WERI-Rb-1 (cell line): ENCODE data around the gene SERPINA5.

ENCODE experiments used
- DNase-seq: peaks from one replicate; pipeline ENCODE4 v3.0.0-alpha.2; 2020
- H3K27ac ChIP-seq: fragments of 250-450 bp; sonication (Bioruptor Pico); 2 replicates; pipeline ENCODE4 v1.5.1; 2020; ENCODE audit warnings: mild to moderate bottlenecking, moderate library complexity
- H3K27me3 ChIP-seq: fragments of 250-450 bp; sonication (Bioruptor Pico); 2 replicates; pipeline ENCODE4 v1.5.1; 2021; ENCODE audit warnings: mild to moderate bottlenecking, low read depth, moderate library complexity; ENCODE audit not compliant: insufficient read depth, severe bottlenecking
- H3K36me3 ChIP-seq: fragments of 250-450 bp; sonication (Bioruptor Pico); 2 replicates; pipeline ENCODE4 v1.5.1; 2020; ENCODE audit warnings: mild to moderate bottlenecking, moderate library complexity
- H3K4me3 ChIP-seq: 2 replicates; pipeline ENCODE4 v1.5.1; 2011; ENCODE audit warnings: low read depth, mild to moderate bottlenecking, control low read depth, low read length
- H3K9me3 ChIP-seq: fragments of 250-450 bp; sonication (Bioruptor Pico); 2 replicates; pipeline ENCODE4 v1.5.1; 2021; ENCODE audit warnings: mild to moderate bottlenecking, moderate library complexity; ENCODE audit not compliant: severe bottlenecking
- TF ChIP-seq, protein P1 (sequence below): IDR thresholded peaks from 2 replicates; pipeline ENCODE4 v1.5.1; 2011; ENCODE audit warnings: low read depth, mild to moderate bottlenecking, control low read depth, inconsistent platforms, low read length

The SERPINA5 gene, protein sequence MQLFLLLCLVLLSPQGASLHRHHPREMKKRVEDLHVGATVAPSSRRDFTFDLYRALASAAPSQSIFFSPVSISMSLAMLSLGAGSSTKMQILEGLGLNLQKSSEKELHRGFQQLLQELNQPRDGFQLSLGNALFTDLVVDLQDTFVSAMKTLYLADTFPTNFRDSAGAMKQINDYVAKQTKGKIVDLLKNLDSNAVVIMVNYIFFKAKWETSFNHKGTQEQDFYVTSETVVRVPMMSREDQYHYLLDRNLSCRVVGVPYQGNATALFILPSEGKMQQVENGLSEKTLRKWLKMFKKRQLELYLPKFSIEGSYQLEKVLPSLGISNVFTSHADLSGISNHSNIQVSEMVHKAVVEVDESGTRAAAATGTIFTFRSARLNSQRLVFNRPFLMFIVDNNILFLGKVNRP

DNA sequence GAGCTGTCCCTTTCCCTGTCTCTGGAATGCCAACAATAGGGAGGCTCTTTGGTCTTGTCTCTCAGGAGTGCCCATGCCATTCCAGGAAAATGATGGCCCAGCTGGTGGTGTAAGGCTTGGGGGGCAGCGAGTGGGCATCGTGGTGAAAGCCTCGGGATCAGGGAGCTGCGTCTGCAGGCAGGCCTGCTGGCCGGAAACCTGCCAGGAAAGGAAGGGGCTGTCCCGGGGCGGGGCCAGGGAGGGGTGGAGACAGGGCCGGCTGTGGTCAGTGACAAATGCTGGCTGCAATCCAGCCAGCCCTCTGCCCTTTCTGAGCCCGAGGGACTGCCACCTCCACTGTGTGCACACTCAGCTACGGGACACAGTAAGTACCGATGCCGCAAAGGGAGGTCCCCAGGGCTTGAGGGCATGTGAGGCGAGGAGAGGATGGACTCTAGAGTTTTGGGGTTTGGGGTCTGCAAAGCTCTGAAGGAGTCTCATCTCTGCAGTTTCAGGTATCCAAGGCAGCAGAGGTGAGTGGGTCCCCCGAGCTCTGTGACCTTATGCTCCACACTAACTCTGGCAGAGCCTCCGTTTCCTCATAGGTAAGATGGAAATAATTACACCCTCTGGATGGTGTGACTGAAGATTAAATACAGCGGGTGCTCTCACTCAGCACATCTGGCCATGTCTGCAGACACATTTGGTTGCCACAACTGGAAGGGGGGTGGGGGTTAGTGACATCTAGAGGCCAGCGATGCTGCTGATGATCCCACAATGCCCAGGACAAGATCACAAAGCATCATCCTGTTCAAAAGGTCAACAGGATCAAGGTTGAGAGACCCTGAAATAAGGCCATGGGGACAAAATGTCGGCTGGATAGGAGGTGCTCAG lies at the start of gene SERPINA5:
TSS of gene SERPINA5 (plus strand) at position 300 of the 873 bp plus-strand sequence. CDS start 5,937 bp downstream, outside the sequence.
- Histone ChIP-seq H3K27me3 (peaks cover 60% of the 10 kb centered on the region), H3K9me3 (no peaks in the 10 kb centered on the region), H3K4me3 (no peak within 1 kb of the TSS), H3K27ac (no peak within 1 kb of the TSS), H3K36me3 (no peaks in the 10 kb centered on the region)
- TF ChIP-seq, protein P1, sequence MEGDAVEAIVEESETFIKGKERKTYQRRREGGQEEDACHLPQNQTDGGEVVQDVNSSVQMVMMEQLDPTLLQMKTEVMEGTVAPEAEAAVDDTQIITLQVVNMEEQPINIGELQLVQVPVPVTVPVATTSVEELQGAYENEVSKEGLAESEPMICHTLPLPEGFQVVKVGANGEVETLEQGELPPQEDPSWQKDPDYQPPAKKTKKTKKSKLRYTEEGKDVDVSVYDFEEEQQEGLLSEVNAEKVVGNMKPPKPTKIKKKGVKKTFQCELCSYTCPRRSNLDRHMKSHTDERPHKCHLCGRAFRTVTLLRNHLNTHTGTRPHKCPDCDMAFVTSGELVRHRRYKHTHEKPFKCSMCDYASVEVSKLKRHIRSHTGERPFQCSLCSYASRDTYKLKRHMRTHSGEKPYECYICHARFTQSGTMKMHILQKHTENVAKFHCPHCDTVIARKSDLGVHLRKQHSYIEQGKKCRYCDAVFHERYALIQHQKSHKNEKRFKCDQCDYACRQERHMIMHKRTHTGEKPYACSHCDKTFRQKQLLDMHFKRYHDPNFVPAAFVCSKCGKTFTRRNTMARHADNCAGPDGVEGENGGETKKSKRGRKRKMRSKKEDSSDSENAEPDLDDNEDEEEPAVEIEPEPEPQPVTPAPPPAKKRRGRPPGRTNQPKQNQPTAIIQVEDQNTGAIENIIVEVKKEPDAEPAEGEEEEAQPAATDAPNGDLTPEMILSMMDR, result no peak
- DNase-seq, result no peak

- H3K27ac ChIP-seq, result no peak overlapping the region
- no peak for DNase-seq
- no peak overlapping the region for H3K4me3 ChIP-seq
- peaks cover 46% of the 10 kb centered on the region for H3K27me3 ChIP-seq
- no peaks in the 10 kb centered on the region for H3K36me3 ChIP-seq
- H3K9me3 ChIP-seq, result no peaks in the 10 kb centered on the region
- TF ChIP-seq, protein P1, result no peak
Observed at GRCh38 chr14:94532447-94532846, 48.8 kb upstream of the SERPINA5 start.

DNA sequence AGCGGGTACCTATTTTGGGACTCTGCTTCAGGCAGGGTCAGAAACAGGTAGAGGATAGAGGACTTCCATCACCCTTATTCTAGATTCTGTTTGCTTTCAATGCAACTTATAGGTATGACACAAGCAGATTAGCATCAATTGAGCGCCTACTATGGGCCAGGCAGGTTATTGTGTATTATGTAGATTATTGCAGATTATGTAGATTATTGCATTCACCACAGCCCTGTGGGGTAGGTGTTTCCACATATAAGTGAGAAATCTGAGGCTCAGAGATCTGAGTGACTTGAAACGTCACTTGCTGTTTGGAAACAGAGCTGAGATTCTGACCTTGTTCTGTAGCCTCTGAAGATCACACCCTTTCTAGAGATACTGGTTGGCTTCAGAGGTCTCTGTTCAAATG lies 45.7 kb upstream of the SERPINA5 start:
- no peak overlapping the region for H3K27ac ChIP-seq
- DNase-seq, result no peak
- no peak overlapping the region for H3K4me3 ChIP-seq
- H3K36me3 ChIP-seq, result no peaks in the 10 kb centered on the region
- TF ChIP-seq, protein P1, result no peak
- no peaks in the 10 kb centered on the region for H3K9me3 ChIP-seq
- peaks cover 53% of the 10 kb centered on the region for H3K27me3 ChIP-seq

GRCh38 chr14:94536836-94537235 lies 44.4 kb upstream of the SERPINA5 start:
- DNase-seq, result no peak
- Histone ChIP-seq H3K9me3 (no peaks in the 10 kb centered on the region), H3K27ac (no peak overlapping the region), H3K36me3 (no peaks in the 10 kb centered on the region), H3K4me3 (no peak overlapping the region), H3K27me3 (peaks cover 48% of the 10 kb centered on the region)
- TF ChIP-seq, protein P1, result no peak

GRCh38 chr14:94538070-94538740 lies 43.0 kb upstream of the SERPINA5 start:
- Histone ChIP-seq H3K9me3 (no peaks in the 10 kb centered on the region), H3K27me3 (peaks cover 41% of the 10 kb centered on the region), H3K27ac (no peak overlapping the region), H3K4me3 (no peak overlapping the region), H3K36me3 (no peaks in the 10 kb centered on the region)
- no peak for DNase-seq
- TF ChIP-seq, protein P1, result no peak
